ENCODE data around the gene SMC5.

Gene SMC5

GRCh38 chr9:70257502-70257901 lies 1.3 kb upstream of the SMC5 start:
- TF ChIP-seq, protein P1, sequence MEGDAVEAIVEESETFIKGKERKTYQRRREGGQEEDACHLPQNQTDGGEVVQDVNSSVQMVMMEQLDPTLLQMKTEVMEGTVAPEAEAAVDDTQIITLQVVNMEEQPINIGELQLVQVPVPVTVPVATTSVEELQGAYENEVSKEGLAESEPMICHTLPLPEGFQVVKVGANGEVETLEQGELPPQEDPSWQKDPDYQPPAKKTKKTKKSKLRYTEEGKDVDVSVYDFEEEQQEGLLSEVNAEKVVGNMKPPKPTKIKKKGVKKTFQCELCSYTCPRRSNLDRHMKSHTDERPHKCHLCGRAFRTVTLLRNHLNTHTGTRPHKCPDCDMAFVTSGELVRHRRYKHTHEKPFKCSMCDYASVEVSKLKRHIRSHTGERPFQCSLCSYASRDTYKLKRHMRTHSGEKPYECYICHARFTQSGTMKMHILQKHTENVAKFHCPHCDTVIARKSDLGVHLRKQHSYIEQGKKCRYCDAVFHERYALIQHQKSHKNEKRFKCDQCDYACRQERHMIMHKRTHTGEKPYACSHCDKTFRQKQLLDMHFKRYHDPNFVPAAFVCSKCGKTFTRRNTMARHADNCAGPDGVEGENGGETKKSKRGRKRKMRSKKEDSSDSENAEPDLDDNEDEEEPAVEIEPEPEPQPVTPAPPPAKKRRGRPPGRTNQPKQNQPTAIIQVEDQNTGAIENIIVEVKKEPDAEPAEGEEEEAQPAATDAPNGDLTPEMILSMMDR (IDR thresholded peaks at IDR 0.05) = no peak
- TF ChIP-seq ZFX (IDR thresholded peaks at IDR 0.05; ENCODE audit: borderline replicate concordance) = no peak
- peak overlapping the region; percentile 89 for H3K27ac ChIP-seq

DNA sequence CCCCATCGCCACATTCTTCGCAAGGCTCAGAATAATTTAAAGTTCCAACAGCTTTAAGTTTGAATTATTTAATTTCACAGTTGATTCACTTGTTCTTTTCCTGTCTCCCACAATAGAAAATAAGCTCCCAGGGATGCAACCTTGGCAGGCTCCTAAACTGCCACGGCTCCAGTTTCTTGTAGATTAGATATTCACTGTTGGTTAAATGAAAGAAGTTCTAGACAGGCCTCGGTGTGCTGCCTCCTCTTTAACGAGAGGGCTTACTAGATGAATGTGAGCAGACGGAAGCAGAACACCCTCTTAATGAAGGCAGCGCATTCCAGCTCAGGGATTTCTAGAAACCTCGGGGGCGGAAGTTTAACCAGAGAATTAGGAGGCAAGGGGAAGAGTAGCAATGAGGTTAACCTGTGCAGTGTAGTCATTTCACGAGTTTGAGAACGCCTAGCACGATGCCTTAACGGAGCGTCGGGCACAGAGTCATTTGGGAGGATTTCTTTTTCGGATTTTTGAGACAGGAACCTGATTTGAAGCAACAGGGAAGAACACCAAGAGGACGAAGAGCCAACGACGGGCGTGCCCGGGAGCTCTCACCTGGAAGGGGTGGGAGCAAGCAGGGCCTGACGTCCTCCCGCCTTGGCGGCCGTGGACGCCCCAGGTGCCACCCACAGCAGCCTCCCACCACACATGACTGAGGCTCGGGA lies 637 bp upstream of the SMC5 start:
- H3K27ac ChIP-seq = peak overlapping the region; percentile 89
- no peak for TF ChIP-seq ZFX (IDR thresholded peaks at IDR 0.05; ENCODE audit: borderline replicate concordance)
- TF ChIP-seq, protein P1 (IDR thresholded peaks at IDR 0.05) = no peak

DNA sequence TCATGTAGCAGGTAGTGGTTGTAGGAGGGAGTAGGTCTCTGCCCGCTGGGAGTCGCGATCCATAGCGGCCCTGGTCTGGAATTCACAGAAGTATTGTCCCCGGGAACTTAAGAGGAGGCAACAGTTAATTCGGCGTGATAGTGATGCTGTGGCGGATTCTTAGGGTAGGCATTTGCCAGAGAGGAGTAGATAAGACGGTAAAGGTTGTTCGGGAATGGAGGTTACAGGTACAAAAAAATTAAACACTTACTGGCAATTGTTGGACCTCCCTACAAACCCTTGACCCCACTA lies 679 bp downstream of the SMC5 start:
- TF ChIP-seq, protein P1 (IDR thresholded peaks at IDR 0.05) = no peak
- no peak for TF ChIP-seq ZFX (IDR thresholded peaks at IDR 0.05; ENCODE audit: borderline replicate concordance)
- peak overlapping the region; percentile 89 for H3K27ac ChIP-seq

GRCh38 chr9:70260007-70260443 lies 1.2 kb downstream of the SMC5 start:
- TF ChIP-seq, protein P1 (IDR thresholded peaks at IDR 0.05) = no peak
- H3K27ac ChIP-seq = no peak overlapping the region

- H3K27ac ChIP-seq = no peak overlapping the region
- TF ChIP-seq ZFX (IDR thresholded peaks at IDR 0.05; ENCODE audit: borderline replicate concordance) = no peak
- TF ChIP-seq, protein P1 (IDR thresholded peaks at IDR 0.05) = no peak
Measured at GRCh38 chr9:70260606-70261005, 1.8 kb downstream of the SMC5 start.

DNA sequence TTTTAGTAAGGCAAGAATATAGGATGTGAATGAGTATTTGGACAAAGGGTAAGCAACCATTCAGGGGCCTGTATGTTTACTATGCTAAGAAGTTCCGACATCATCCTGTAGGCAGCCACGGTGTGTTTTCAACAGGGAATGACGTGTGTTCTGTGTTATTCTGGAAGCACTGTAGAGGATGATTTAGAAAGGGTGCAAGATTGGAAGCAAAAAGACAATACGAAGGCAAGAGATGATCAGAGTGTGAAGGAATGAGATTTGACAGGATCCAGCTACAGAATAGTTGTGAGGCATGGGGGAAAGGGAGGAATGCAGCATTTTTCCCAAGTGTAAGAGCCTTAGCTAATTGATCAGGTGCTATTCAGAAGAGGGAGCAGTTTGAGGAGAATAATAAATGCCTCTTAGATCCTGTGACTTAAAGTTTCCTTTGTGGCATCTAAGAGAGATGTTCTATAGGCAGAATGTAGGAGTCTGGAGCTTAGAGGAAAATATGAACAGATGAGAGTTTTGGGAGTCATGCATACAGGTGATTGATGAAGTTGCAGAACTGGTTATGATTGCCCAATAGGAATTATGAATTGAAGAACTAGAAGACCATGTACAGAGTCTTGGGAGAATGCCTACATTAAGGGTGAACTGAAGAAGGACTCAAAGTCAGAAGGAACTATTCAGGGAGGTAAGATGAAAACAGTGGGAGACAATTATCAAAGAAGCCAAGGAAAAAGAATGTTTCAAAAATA lies 2.5 kb downstream of the SMC5 start:
- TF ChIP-seq, protein P1 (IDR thresholded peaks at IDR 0.05) = no peak
- TF ChIP-seq ZFX (IDR thresholded peaks at IDR 0.05; ENCODE audit: borderline replicate concordance) = no peak
- no peak overlapping the region for H3K27ac ChIP-seq

GRCh38 chr9:70262366-70262765 lies 3.6 kb downstream of the SMC5 start:
- H3K27ac ChIP-seq = no peak overlapping the region
- TF ChIP-seq, protein P1 (IDR thresholded peaks at IDR 0.05) = no peak
- TF ChIP-seq ZFX (IDR thresholded peaks at IDR 0.05; ENCODE audit: borderline replicate concordance) = no peak

Measured in 22Rv1 (cell line).